Neural progenitor cell (in vitro differentiated cells): Measurements from ENCODE around the gene RAB23.

Experiments used
- CTCF ChIP-seq: fragments of 200-600 bp; sonication (generic); IDR thresholded peaks from 2 replicates; pipeline ENCODE4 v1.5.1; 2017; ENCODE audit warnings: antibody characterized with exemption, mild to moderate bottlenecking
- EZH2 ChIP-seq: fragments of 200-600 bp; sonication (generic); IDR thresholded peaks from 2 replicates; pipeline ENCODE4 v1.6.1; 2017; ENCODE audit warnings: antibody characterized with exemption, mild to moderate bottlenecking, moderate library complexity

GRCh38 chr6:57243954-57244353, 21.8 kb upstream of the RAB23 start:
- TF ChIP-seq CTCF (no peak), EZH2 (no peak)
